Skin epidermis (tissue), 12 donors: Measurements from ENCODE around the gene IGF1.

ENCODE experiments used
- H3K27ac ChIP-seq, 21 experiments: fragments of 200-600 bp; sonication (generic) in 11 of 21; one replicate each; pipeline ENCODE4 v1.5.0; 2020; ENCODE audit warnings: mild to moderate bottlenecking in 3 of 21, inconsistent platforms in 2 of 21, moderate library complexity in 2 of 21
- H3K4me3 ChIP-seq, 7 experiments: fragments of 200-600 bp; sonication (generic) in 2 of 7; one replicate each; pipeline ENCODE4 v1.5.0; 2020; ENCODE audit warnings: inconsistent platforms in 2 of 7, mild to moderate bottlenecking in 2 of 7, moderate library complexity in 1 of 7

The IGF1 gene

DNA sequence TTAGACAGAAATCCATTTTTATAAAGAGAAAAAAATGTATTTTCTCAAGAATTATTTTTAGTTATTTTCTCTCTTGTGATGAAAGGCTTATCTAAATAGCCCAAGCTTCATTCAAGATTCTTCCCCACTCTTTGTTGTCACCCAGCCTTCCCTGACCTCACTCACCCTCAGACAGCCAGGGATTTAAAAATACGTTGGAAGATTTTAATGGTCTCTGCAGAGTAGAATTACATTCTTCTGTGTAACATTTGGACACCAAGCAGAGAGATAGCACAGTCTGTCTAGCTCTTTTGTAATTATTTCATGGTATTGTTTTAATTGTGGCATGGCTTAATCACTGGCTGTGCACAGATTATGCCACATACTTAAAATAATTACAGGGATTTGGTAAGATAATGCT is 130.3 kb downstream of the IGF1 start:
- Histone ChIP-seq H3K27ac (no peak overlapping the region), H3K4me3 (no peak overlapping the region)

DNA sequence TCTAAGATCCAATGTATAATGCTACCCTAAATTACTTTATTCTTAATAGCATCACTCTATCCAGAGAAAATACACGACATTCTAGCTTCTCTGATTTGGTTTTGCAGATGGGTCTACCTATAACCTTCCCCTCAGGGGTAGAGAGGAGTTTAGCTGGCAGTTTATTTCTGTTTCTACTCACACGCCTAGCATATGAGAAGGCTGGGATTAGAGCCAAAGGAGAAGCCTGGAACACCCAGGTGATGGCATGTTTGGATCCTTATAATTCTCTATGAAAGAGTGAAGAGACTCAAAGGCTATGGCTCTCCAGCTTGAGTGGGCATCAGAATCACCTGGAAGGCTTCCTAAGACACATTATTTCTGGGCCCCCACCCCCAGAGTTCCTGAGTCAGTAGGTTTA is 131.3 kb downstream of the IGF1 start:
- H3K4me3 ChIP-seq = no peak overlapping the region
- no peak overlapping the region for H3K27ac ChIP-seq

DNA sequence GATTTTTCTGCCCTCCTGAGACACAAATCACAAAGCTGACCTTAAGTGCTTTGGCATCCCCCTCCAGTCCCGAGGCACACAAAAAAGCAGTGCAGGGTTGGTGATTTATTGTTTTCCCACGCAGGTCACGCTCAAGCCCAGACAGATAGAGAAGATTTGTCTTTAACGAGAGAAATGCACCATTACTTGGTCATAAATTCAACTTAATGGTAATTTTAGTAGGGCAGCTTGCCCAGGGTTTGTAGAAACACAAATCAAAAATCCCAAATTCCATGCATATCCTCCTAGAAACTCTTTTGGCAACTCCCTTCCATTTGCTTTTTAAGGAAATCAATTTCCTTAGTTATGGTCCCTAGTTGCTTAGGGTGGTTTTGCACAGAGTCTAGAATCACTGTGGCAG is 132.6 kb downstream of the IGF1 start:
- Histone ChIP-seq H3K4me3 (no peak overlapping the region), H3K27ac (no peak overlapping the region)
